ENCODE measurements around the gene WSCD1. TPM values are rescaled to one million over a fixed set of nuclear protein-coding genes. Genes with fewer than 3 reads are reported as not detected.

The WSCD1 gene
- total and polyA plus RNA-seq, 7 donors: 4.1 to 17.5 (median 7.1) TPM

DNA sequence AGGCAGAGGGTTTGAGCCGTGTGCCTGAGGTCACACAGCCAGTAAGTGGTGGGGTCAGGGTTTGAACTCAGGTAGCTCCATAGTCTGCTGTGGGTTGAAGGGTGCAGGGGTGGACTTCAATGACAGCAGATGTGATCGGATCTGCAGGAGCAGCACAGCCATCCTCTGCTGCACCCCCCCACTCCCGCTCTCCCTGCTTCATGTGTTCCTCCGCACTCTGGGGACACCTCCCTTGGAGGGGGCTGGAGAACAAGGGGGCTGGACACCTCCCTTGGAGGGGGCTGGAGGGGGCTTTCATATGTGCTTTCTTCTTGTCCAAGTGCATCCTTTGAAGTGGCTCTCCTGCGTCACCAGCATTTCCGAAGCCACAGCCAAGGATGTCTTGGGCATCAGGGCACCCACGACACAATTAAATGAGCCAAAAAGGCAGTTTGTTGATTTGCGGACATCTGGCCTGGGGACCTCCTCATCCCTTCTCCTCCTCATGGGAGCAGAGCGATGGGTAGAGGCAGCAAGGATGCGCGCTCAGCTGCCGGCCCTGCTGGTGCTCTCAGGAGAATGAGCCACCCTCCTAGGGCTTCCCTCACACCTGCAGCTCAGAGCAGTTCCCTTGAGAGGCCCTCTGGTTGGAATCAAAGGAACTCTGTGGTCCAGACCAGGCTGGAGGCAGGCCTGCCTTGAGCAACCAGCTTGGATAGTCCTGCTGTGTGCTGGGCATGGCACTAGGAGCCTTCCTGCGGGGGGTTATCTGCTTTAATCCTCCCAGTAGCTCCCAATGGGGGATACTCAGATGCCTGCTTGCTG is 26.2 kb downstream of the WSCD1 start:
- Histone ChIP-seq H3K36me3 (ENCODE audit: insufficient read depth in 1 of 2, low read depth in 1 of 2) (no peaks in the 10 kb centered on the region), H3K9me3 (no peaks in the 10 kb centered on the region), H3K27ac (no peak overlapping the region), H3K27me3 (ENCODE audit: insufficient read depth in 3 of 3, low read length in 2 of 3) (no peaks in the 10 kb centered on the region), H3K4me3 (no peak overlapping the region), H3K4me1 (peaks cover 28% of the 10 kb centered on the region)
- 88 to 93% (median 91%) methylated on average over 13 of the region's 13 CpGs for WGBS, 3 donors
- TF ChIP-seq, protein P1, sequence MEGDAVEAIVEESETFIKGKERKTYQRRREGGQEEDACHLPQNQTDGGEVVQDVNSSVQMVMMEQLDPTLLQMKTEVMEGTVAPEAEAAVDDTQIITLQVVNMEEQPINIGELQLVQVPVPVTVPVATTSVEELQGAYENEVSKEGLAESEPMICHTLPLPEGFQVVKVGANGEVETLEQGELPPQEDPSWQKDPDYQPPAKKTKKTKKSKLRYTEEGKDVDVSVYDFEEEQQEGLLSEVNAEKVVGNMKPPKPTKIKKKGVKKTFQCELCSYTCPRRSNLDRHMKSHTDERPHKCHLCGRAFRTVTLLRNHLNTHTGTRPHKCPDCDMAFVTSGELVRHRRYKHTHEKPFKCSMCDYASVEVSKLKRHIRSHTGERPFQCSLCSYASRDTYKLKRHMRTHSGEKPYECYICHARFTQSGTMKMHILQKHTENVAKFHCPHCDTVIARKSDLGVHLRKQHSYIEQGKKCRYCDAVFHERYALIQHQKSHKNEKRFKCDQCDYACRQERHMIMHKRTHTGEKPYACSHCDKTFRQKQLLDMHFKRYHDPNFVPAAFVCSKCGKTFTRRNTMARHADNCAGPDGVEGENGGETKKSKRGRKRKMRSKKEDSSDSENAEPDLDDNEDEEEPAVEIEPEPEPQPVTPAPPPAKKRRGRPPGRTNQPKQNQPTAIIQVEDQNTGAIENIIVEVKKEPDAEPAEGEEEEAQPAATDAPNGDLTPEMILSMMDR (IDR thresholded peaks at IDR 0.05): no peak
- ATAC-seq (no peak), DNase-seq (no peak)
- intact Hi-C loops (cut with DNase I): no loop called here

DNA sequence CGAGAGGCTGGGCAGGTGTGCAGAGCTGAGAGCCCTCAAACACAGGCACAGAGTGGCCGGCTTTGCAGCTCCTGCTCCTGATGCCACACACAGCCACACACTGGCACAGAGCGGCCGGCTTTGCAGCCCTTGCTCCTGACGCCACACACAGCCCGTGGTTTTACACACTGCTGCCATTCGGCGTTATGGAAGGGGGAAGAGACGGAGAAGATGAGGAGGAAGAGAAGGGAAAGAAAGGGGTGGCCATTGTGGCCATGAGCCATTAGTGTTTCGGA is 26.8 kb downstream of the WSCD1 start:
- Histone ChIP-seq H3K27me3 (ENCODE audit: insufficient read depth in 3 of 3, low read length in 2 of 3) (no peaks in the 10 kb centered on the region), H3K27ac (no peak overlapping the region), H3K4me3 (no peak overlapping the region), H3K36me3 (ENCODE audit: insufficient read depth in 1 of 2, low read depth in 1 of 2) (no peaks in the 10 kb centered on the region), H3K9me3 (no peaks in the 10 kb centered on the region), H3K4me1 (peaks cover 27% of the 10 kb centered on the region)
- TF ChIP-seq, protein P1 (IDR thresholded peaks at IDR 0.05): no peak
- intact Hi-C loops (cut with DNase I): no loop called here
- DNase-seq (no peak), ATAC-seq (no peak)
- WGBS, 3 donors: 91 to 94% (median 92%) methylated on average over 10 of the region's 10 CpGs

DNA sequence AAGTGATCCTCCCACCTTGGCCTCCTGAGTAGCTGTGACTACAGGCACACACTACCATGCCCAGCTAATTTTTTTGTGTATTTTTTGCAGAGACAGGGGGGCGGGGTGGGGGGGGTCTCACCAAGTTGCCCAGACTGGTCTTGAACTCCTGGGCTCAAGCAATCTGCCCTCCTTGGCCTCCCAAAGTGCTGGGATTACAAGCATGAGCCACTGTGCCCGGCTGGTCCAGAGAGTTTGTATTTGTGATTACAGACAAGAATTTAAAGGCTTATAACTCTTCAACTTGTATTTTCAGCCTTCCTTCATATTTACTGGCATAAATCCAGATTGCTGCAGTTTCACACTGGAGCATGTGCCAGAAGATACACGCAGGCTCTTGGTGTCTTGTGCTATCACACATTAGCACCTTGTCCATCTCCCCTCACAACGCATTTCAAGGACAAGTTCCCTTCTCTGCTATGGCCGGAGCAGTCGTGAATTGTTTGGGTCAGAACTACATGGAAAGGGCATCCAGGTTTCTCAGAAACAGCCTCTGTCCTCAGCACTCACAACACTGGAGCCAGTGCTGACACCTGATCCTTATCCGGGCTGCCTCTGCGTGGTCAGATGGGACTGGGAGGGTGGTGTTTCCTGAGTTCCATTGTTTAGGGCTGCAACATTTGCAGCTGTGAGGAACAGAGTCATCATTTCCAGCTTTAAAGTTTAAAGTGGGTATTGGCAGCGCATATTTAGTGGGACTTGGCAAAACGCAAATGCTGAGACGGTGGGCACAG is 28.1 kb downstream of the WSCD1 start:
- peak; percentile 37 to 62 for DNase-seq
- intact Hi-C loops (cut with DNase I): no loop called here
- Histone ChIP-seq H3K4me3 (no peak overlapping the region), H3K36me3 (ENCODE audit: insufficient read depth in 1 of 2, low read depth in 1 of 2) (no peaks in the 10 kb centered on the region), H3K4me1 (peaks cover 19% of the 10 kb centered on the region), H3K9me3 (no peaks in the 10 kb centered on the region), H3K27me3 (ENCODE audit: insufficient read depth in 3 of 3, low read length in 2 of 3) (no peaks in the 10 kb centered on the region), H3K27ac (peak overlapping the region; percentile 41)
- peak; percentile 87 to 95 (median 91) for ATAC-seq
- 9 to 13% (median 11%) methylated on average over 11 of the region's 11 CpGs for WGBS, 3 donors
- TF ChIP-seq, protein P1 (IDR thresholded peaks at IDR 0.05): no peak

DNA sequence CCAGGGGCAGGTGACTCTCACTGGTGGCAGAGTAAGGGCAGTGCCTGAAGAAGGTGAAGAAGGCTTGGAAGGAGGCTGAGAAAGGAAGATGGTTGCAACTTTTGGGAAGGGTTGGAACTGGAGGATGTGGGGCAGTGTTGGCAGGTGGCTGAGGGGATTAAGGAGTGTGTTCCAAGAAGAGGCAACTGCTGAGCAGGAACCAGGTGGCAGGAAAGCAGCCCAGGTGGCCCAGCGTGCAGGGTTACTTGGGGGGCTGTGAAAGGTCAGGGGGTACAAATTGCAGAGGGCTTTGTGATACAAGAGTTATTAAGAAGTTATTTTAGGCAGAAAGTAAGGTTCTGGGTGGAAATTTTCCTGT is 28.6 kb downstream of the WSCD1 start:
- H3K4me3 ChIP-seq: no peak overlapping the region
- H3K27me3 ChIP-seq (ENCODE audit: insufficient read depth in 3 of 3, low read length in 2 of 3): no peaks in the 10 kb centered on the region
- 7 to 53% (median 27%) methylated on average over 1 of the region's 1 CpG for WGBS, 3 donors
- no peaks in the 10 kb centered on the region for H3K9me3 ChIP-seq
- peak overlapping the region; percentile 41 for H3K27ac ChIP-seq
- no peaks in the 10 kb centered on the region for H3K36me3 ChIP-seq (ENCODE audit: insufficient read depth in 1 of 2, low read depth in 1 of 2)
- DNase-seq (no peak), ATAC-seq (peak in 3 of 4 donors; percentile 15 to 71 (median 29))
- peaks cover 19% of the 10 kb centered on the region for H3K4me1 ChIP-seq
- intact Hi-C loops (cut with DNase I): no loop called here
- TF ChIP-seq, protein P1 (IDR thresholded peaks at IDR 0.05): no peak
